ENCODE data around the gene NMU. TPM values are rescaled to one million over a fixed set of nuclear protein-coding genes. Genes with fewer than 3 reads are reported as not detected.

NMU gene
- total RNA-seq, 1 donor from 2014 or later, result not detected

DNA sequence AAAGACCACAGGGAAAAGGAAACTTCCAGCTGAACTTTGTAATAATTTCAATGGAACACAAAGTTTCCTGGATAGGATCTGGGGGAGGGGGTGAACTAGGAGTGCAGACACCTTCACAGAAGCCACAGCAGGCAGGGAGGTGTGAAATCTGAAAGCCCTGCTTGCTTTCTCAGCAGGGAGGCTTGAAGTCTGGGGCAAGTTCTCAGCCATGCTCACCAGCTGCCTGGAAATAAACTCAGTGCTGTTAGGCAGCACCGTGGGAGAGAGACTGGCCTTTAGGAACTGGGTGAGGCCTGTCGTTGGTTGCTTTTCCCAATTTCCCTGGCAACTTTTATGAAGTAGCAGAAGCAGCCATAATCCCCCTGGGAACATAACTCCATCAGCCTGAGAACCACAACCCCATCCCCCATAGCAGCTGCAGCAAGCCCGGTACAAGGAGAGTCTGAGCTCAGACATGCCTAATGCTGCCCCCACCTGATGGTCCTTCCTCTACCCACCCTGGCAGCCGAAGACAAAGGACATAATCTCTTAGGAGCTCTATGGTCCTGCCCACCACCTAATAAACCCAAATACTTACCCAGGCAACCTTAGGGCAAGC, 39.2 kb upstream of the NMU start:
- no peak for DNase-seq (ENCODE audit: extremely low spot score, unreplicated experiment)
- Mint-ChIP-seq H3K36me3 (ENCODE audit: unreplicated experiment) (no peaks in the 10 kb centered on the region), H3K9me3 (ENCODE audit: unreplicated experiment) (peaks cover 10% of the 10 kb centered on the region), H3K27me3 (ENCODE audit: unreplicated experiment) (peaks cover 48% of the 10 kb centered on the region), H3K27ac (ENCODE audit: unreplicated experiment) (no peak overlapping the region), H3K4me3 (ENCODE audit: unreplicated experiment) (no peak overlapping the region), H3K4me1 (ENCODE audit: unreplicated experiment) (peaks cover 6% of the 10 kb centered on the region)
- TF ChIP-seq, protein P1, sequence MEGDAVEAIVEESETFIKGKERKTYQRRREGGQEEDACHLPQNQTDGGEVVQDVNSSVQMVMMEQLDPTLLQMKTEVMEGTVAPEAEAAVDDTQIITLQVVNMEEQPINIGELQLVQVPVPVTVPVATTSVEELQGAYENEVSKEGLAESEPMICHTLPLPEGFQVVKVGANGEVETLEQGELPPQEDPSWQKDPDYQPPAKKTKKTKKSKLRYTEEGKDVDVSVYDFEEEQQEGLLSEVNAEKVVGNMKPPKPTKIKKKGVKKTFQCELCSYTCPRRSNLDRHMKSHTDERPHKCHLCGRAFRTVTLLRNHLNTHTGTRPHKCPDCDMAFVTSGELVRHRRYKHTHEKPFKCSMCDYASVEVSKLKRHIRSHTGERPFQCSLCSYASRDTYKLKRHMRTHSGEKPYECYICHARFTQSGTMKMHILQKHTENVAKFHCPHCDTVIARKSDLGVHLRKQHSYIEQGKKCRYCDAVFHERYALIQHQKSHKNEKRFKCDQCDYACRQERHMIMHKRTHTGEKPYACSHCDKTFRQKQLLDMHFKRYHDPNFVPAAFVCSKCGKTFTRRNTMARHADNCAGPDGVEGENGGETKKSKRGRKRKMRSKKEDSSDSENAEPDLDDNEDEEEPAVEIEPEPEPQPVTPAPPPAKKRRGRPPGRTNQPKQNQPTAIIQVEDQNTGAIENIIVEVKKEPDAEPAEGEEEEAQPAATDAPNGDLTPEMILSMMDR (IDR thresholded peaks at IDR 0.05), result no peak

DNA sequence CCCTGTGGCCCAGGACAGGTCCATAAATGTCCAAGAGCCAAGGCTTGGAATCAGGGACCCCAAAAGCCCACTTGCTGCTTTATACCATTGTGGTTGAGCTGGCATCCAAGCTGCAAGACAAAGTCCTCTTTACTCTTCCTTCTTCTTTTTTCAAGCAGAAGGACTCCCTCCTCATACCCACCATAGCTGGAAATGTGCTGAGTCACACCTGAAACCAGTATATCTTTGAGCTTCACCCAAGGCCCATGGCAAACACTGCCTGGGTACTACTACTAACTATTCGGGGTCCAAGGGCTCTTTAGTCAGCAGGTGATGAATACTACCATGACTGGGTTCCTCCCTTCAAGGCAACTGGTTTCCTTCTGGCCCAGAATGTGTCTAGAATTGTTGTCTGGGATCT, 37.3 kb upstream of the NMU start:
- Mint-ChIP-seq H3K9me3 (ENCODE audit: unreplicated experiment) (peaks cover 10% of the 10 kb centered on the region), H3K4me3 (ENCODE audit: unreplicated experiment) (no peak overlapping the region), H3K27me3 (ENCODE audit: unreplicated experiment) (peaks cover 41% of the 10 kb centered on the region), H3K27ac (ENCODE audit: unreplicated experiment) (no peak overlapping the region), H3K4me1 (ENCODE audit: unreplicated experiment) (peaks cover 6% of the 10 kb centered on the region), H3K36me3 (ENCODE audit: unreplicated experiment) (no peaks in the 10 kb centered on the region)
- DNase-seq (ENCODE audit: extremely low spot score, unreplicated experiment), result no peak
- TF ChIP-seq, protein P1 (IDR thresholded peaks at IDR 0.05), result no peak

DNA sequence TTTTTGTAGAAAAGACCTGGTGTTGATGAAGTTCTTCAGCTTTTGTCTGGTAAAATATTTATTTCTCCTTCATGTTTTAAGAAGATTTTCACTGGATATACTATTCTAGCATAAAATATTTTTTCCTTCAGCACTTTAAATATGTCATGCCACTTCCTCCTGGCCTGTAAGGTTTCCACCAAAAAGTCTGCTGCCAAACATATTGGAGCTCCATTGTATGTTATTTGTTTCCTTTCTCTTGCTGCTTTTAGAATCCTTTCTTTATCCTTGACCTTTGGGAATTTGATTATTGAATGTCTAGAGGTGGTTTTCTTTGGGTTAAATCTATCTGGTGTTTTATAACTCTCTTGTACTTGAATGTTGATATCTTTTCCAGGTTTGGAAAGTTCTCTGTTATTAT, 35.6 kb upstream of the NMU start:
- Mint-ChIP-seq H3K4me1 (ENCODE audit: unreplicated experiment) (peaks cover 6% of the 10 kb centered on the region), H3K27me3 (ENCODE audit: unreplicated experiment) (peaks cover 48% of the 10 kb centered on the region), H3K36me3 (ENCODE audit: unreplicated experiment) (no peaks in the 10 kb centered on the region), H3K9me3 (ENCODE audit: unreplicated experiment) (peaks cover 10% of the 10 kb centered on the region), H3K27ac (ENCODE audit: unreplicated experiment) (no peak overlapping the region), H3K4me3 (ENCODE audit: unreplicated experiment) (no peak overlapping the region)
- no peak for DNase-seq (ENCODE audit: extremely low spot score, unreplicated experiment)
- TF ChIP-seq, protein P1 (IDR thresholded peaks at IDR 0.05), result no peak

DNA sequence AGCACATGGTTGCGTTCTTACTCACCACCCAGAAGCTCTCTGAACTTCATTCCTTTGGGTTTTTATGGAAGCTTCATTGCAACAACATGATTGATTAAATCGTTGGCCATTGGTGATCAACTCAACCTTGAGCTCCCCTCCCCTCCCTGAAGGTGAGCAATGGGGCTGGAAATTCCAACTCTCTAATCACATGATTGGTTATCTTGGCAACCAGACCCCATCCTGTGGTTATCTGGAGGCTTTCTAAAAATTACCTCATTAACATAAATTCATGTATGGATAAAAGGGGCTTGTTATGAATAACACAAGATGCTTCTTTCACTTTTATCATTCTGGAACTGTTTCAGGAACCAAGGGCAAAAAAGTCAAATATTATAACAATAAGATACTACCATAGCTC, 34.6 kb upstream of the NMU start:
- H3K4me1 Mint-ChIP-seq (ENCODE audit: unreplicated experiment), result peaks cover 6% of the 10 kb centered on the region
- TF ChIP-seq, protein P1 (IDR thresholded peaks at IDR 0.05), result no peak

DNA sequence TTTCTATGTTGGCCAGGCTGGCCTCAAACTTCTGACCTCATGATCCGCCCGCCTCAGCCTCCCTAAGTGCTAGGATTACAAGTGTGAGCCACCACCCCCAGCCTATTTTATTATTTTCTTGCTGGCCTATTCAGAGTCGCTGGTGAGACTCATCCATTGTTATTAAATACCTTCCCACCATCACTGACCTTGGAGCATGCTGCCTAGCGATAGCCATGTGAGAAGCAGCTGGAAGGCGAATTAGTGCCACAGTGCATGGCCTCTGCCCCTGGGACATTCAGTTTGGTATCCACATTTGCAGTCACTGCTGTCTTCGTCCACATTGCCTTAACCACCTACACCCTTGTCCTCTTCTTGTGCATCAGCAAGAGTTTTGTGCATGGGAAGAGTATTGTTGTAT, 32.4 kb upstream of the NMU start:
- H3K27me3 Mint-ChIP-seq (ENCODE audit: unreplicated experiment), result peaks cover 50% of the 10 kb centered on the region
- H3K36me3 Mint-ChIP-seq (ENCODE audit: unreplicated experiment), result no peaks in the 10 kb centered on the region
- no peak overlapping the region for H3K4me3 Mint-ChIP-seq (ENCODE audit: unreplicated experiment)
- no peak overlapping the region for H3K27ac Mint-ChIP-seq (ENCODE audit: unreplicated experiment)
- H3K4me1 Mint-ChIP-seq (ENCODE audit: unreplicated experiment), result no peaks in the 10 kb centered on the region
- DNase-seq (ENCODE audit: extremely low spot score, unreplicated experiment), result no peak
- peaks cover 10% of the 10 kb centered on the region for H3K9me3 Mint-ChIP-seq (ENCODE audit: unreplicated experiment)
- TF ChIP-seq, protein P1 (IDR thresholded peaks at IDR 0.05), result no peak

More for the DNA sequence above, 34.6 kb upstream of the NMU start:
- H3K36me3 Mint-ChIP-seq (ENCODE audit: unreplicated experiment), result no peaks in the 10 kb centered on the region
- H3K27me3 Mint-ChIP-seq (ENCODE audit: unreplicated experiment), result peaks cover 48% of the 10 kb centered on the region
- H3K27ac Mint-ChIP-seq (ENCODE audit: unreplicated experiment), result no peak overlapping the region
- no peak overlapping the region for H3K4me3 Mint-ChIP-seq (ENCODE audit: unreplicated experiment)
- H3K9me3 Mint-ChIP-seq (ENCODE audit: unreplicated experiment), result peaks cover 10% of the 10 kb centered on the region
- no peak for DNase-seq (ENCODE audit: extremely low spot score, unreplicated experiment)

Data from osteocyte (in vitro differentiated cells).